ENCODE results near the gene KCNH4. TPM values are rescaled to one million over a fixed set of nuclear protein-coding genes. Genes with fewer than 3 reads are reported as not detected.
"Not testable (repeated sequence)": the region's sequence is repeated elsewhere in the genome, so short reads cannot be mapped to it uniquely, and the experiment has no call there.

Gene KCNH4
- total and polyA plus RNA-seq, 2 donors (not counting 1 experiment from before 2014, with no cell fraction given) = 0.62 to 1.0 TPM

- peaks cover 4 to 46% of the 10 kb centered on the region in 2 experiments for H3K36me3 ChIP-seq (replicated peaks in 1 of 2; ENCODE audit: control extremely low read depth in 1 of 2, control insufficient read depth in 1 of 2, extremely low read depth in 1 of 2, insufficient read depth in 2 of 2, low read length in 1 of 2)
- Mint-ChIP-seq H3K9me3 (ENCODE audit: insufficient read depth) (no peaks in the 10 kb centered on the region), H3K27me3 (no peaks in the 10 kb centered on the region), H3K4me3 (no peak overlapping the region), H3K4me1 (peaks cover 37% of the 10 kb centered on the region), H3K27ac (no peak overlapping the region)
- no peak for DNase-seq
- ATAC-seq (ENCODE audit: low read depth) = no peak
- H3K27me3 ChIP-seq (replicated peaks in 1 of 4; ENCODE audit: control extremely low read depth in 1 of 4, control insufficient read depth in 3 of 4, insufficient read depth in 4 of 4, low read length in 3 of 4) = no peaks in the 10 kb centered on the region
- TF ChIP-seq, protein P1, sequence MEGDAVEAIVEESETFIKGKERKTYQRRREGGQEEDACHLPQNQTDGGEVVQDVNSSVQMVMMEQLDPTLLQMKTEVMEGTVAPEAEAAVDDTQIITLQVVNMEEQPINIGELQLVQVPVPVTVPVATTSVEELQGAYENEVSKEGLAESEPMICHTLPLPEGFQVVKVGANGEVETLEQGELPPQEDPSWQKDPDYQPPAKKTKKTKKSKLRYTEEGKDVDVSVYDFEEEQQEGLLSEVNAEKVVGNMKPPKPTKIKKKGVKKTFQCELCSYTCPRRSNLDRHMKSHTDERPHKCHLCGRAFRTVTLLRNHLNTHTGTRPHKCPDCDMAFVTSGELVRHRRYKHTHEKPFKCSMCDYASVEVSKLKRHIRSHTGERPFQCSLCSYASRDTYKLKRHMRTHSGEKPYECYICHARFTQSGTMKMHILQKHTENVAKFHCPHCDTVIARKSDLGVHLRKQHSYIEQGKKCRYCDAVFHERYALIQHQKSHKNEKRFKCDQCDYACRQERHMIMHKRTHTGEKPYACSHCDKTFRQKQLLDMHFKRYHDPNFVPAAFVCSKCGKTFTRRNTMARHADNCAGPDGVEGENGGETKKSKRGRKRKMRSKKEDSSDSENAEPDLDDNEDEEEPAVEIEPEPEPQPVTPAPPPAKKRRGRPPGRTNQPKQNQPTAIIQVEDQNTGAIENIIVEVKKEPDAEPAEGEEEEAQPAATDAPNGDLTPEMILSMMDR (IDR thresholded peaks at IDR 0.05) = no peak
- no peak for TF ChIP-seq EZH2 (IDR thresholded peaks at IDR 0.05; ENCODE audit: borderline replicate concordance, insufficient read depth, low read depth, low read length, poor library complexity, severe bottlenecking)
- H3K9ac ChIP-seq (ENCODE audit: low read length) = no peak overlapping the region
- intact Hi-C loops (cut with micrococcal nuclease) = no loop called here
- peaks cover 100% of the 10 kb centered on the region for H3K79me2 ChIP-seq (ENCODE audit: control insufficient read depth, insufficient read depth, low read length)
- WGBS (ENCODE audit: insufficient coverage) = 97% methylated on average over 7 of the region's 7 CpGs
- H4K20me1 ChIP-seq (ENCODE audit: control insufficient read depth, insufficient read depth, low read length, poor library complexity, severe bottlenecking) = peaks cover 81% of the 10 kb centered on the region
- no peak overlapping the region for H3K27ac ChIP-seq (ENCODE audit: low read length in 2 of 2)
- H2AFZ ChIP-seq (ENCODE audit: insufficient read depth, low read depth, low read length, poor library complexity, severe bottlenecking) = no peak overlapping the region
- ChIA-PET POLR2A (no interaction called here), CTCF (interaction anchor here (0.6 to 1.4 kb wide), 4 partner anchors 8 to 178 kb away, joined by 3 to 5 read pairs (median 3); no protein-coding TSS in a partner anchor)
- no peak overlapping the region for H3K4me2 ChIP-seq (replicated peaks; ENCODE audit: low read depth, low read length, poor library complexity, severe bottlenecking)
- no peaks in the 10 kb centered on the region for H3K9me3 ChIP-seq (ENCODE audit: control extremely low read depth in 1 of 3, control insufficient read depth in 2 of 3, insufficient read depth in 1 of 3, low read length in 2 of 3)
- H3K4me1 ChIP-seq (ENCODE audit: control insufficient read depth in 2 of 2, insufficient read depth in 2 of 2, low read length in 2 of 2) = peaks cover 6% of the 10 kb centered on the region in 2 donors
- no peak overlapping the region for H3K4me3 ChIP-seq (ENCODE audit: control extremely low read depth in 1 of 5, extremely low read depth in 1 of 5, insufficient read depth in 1 of 5, low read depth in 2 of 5, low read length in 4 of 5)
These were observed 38.5 kb downstream of the KCNH4 start for GRCh38 chr17:42142371-42142896.

DNA sequence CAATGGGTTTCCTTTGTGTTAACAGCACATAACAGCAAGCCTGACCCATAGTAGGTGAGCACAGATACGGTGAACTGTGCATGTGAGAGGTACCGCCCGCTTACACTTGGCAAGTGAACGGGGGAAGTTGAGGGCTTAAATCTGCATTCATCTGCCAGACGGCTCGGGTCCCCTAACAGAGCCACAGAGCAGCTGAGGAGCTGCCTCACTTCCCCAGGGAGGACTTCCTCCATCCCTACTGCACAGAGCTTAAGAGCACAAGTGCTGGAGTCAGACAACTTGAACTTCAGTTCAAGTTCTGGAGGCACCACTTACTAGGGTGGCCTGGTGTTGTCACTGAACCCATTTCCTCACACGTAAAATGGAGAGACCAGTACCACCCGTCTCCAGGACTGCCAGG is 39.6 kb downstream of the KCNH4 start:
- Mint-ChIP-seq H3K9me3 (ENCODE audit: insufficient read depth) (no peaks in the 10 kb centered on the region), H3K4me3 (no peak overlapping the region), H3K27me3 (no peaks in the 10 kb centered on the region), H3K27ac (peak overlapping the region; percentile 7), H3K4me1 (peaks cover 41% of the 10 kb centered on the region)
- DNase-seq (no peak), ATAC-seq (ENCODE audit: low read depth) (no peak)
- no peak overlapping the region for H3K4me3 ChIP-seq (ENCODE audit: control extremely low read depth in 1 of 5, extremely low read depth in 1 of 5, insufficient read depth in 1 of 5, low read depth in 2 of 5, low read length in 4 of 5)
- H3K27ac ChIP-seq (ENCODE audit: low read length in 2 of 2) = no peak overlapping the region
- no peak overlapping the region for H3K4me2 ChIP-seq (replicated peaks; ENCODE audit: low read depth, low read length, poor library complexity, severe bottlenecking)
- ChIA-PET CTCF (interaction anchor here (1.3 to 1.4 kb wide), 2 partner anchors 7 to 11 kb away, joined by 3 to 5 read pairs; no protein-coding TSS in a partner anchor), POLR2A (no interaction called here)
- H3K9me3 ChIP-seq (ENCODE audit: control extremely low read depth in 1 of 3, control insufficient read depth in 2 of 3, insufficient read depth in 1 of 3, low read length in 2 of 3) = no peaks in the 10 kb centered on the region
- intact Hi-C loops (cut with micrococcal nuclease) = no loop called here
- no peak overlapping the region for H3K9ac ChIP-seq (ENCODE audit: low read length)
- H2AFZ ChIP-seq (ENCODE audit: insufficient read depth, low read depth, low read length, poor library complexity, severe bottlenecking) = no peak overlapping the region
- H4K20me1 ChIP-seq (ENCODE audit: control insufficient read depth, insufficient read depth, low read length, poor library complexity, severe bottlenecking) = peaks cover 76% of the 10 kb centered on the region
- peaks cover 10 to 12% of the 10 kb centered on the region in 2 donors for H3K4me1 ChIP-seq (ENCODE audit: control insufficient read depth in 2 of 2, insufficient read depth in 2 of 2, low read length in 2 of 2)
- peaks cover 1 to 40% of the 10 kb centered on the region in 2 experiments for H3K36me3 ChIP-seq (replicated peaks in 1 of 2; ENCODE audit: control extremely low read depth in 1 of 2, control insufficient read depth in 1 of 2, extremely low read depth in 1 of 2, insufficient read depth in 2 of 2, low read length in 1 of 2)
- H3K27me3 ChIP-seq (replicated peaks in 1 of 4; ENCODE audit: control extremely low read depth in 1 of 4, control insufficient read depth in 3 of 4, insufficient read depth in 4 of 4, low read length in 3 of 4) = no peaks in the 10 kb centered on the region
- TF ChIP-seq, protein P1 (IDR thresholded peaks at IDR 0.05) = no peak
- TF ChIP-seq EZH2 (IDR thresholded peaks at IDR 0.05; ENCODE audit: borderline replicate concordance, insufficient read depth, low read depth, low read length, poor library complexity, severe bottlenecking) = no peak
- peaks cover 100% of the 10 kb centered on the region for H3K79me2 ChIP-seq (ENCODE audit: control insufficient read depth, insufficient read depth, low read length)
- WGBS (ENCODE audit: insufficient coverage) = 81% methylated on average over 6 of the region's 8 CpGs

GRCh38 chr17:42140690-42141089 is 40.3 kb downstream of the KCNH4 start:
- H3K9ac ChIP-seq (ENCODE audit: low read length); H3K9me3 Mint-ChIP-seq (ENCODE audit: insufficient read depth); H3K4me3 Mint-ChIP-seq; H3K27me3 Mint-ChIP-seq; ATAC-seq (ENCODE audit: low read depth); H3K9me3 ChIP-seq (ENCODE audit: control extremely low read depth in 1 of 3, control insufficient read depth in 2 of 3, insufficient read depth in 1 of 3, low read length in 2 of 3); H3K27ac Mint-ChIP-seq; H3K27me3 ChIP-seq (replicated peaks in 1 of 4; ENCODE audit: control extremely low read depth in 1 of 4, control insufficient read depth in 3 of 4, insufficient read depth in 4 of 4, low read length in 3 of 4); H2AFZ ChIP-seq (ENCODE audit: insufficient read depth, low read depth, low read length, poor library complexity, severe bottlenecking); DNase-seq; H3K27ac ChIP-seq (ENCODE audit: low read length in 2 of 2); intact Hi-C loops (cut with micrococcal nuclease); POLR2A ChIA-PET; H3K4me3 ChIP-seq (ENCODE audit: control extremely low read depth in 1 of 5, extremely low read depth in 1 of 5, insufficient read depth in 1 of 5, low read depth in 2 of 5, low read length in 4 of 5); H3K4me2 ChIP-seq (replicated peaks; ENCODE audit: low read depth, low read length, poor library complexity, severe bottlenecking): not testable (repeated sequence)
- Histone ChIP-seq H3K36me3 (replicated peaks in 1 of 2; ENCODE audit: control extremely low read depth in 1 of 2, control insufficient read depth in 1 of 2, extremely low read depth in 1 of 2, insufficient read depth in 2 of 2, low read length in 1 of 2) (peaks cover 1 to 36% of the 10 kb centered on the region in 2 experiments), H3K79me2 (ENCODE audit: control insufficient read depth, insufficient read depth, low read length) (peaks cover 100% of the 10 kb centered on the region), H4K20me1 (ENCODE audit: control insufficient read depth, insufficient read depth, low read length, poor library complexity, severe bottlenecking) (peaks cover 80% of the 10 kb centered on the region), H3K4me1 (ENCODE audit: control insufficient read depth in 2 of 2, insufficient read depth in 2 of 2, low read length in 2 of 2) (peaks cover 17 to 19% of the 10 kb centered on the region in 2 donors)
- 100% methylated on average over 3 of the region's 7 CpGs for WGBS (ENCODE audit: insufficient coverage)
- H3K4me1 Mint-ChIP-seq = peaks cover 46% of the 10 kb centered on the region
- CTCF ChIA-PET = interaction anchor here (0.7 to 1.3 kb wide), 3 partner anchors 10 to 120 kb away, joined by 3 read pairs; partner anchors contain the start of gene NKIRAS2

Measured in B cell (primary cell).